GM18519 (cell line): Measurements from ENCODE around the gene SETDB1.
"Not testable (repeated sequence)": the region's sequence is repeated elsewhere in the genome, so short reads cannot be mapped to it uniquely, and the experiment has no call there.

Experiments
- ATAC-seq: cut with Tn5 transposase; IDR thresholded peaks from one replicate; pipeline ENCODE4 v1.9.1; 2021; ENCODE audit warnings: mild to moderate bottlenecking, moderate library complexity; ENCODE audit not compliant: unreplicated experiment, low FRiP score

The SETDB1 gene

GRCh38 chr1:150928286-150928685, 2.1 kb downstream of the SETDB1 start:
- no peak for ATAC-seq

GRCh38 chr1:150928775-150929174, 2.6 kb downstream of the SETDB1 start:
- ATAC-seq: not testable (repeated sequence)

GRCh38 chr1:150931773-150932172, 5.6 kb downstream of the SETDB1 start:
- ATAC-seq: no peak

- ATAC-seq: no peak
Observed at GRCh38 chr1:150944856-150945255, 18.7 kb downstream of the SETDB1 start.

- no peak for ATAC-seq
Observed at GRCh38 chr1:150954708-150955107, 28.5 kb downstream of the SETDB1 start.

- ATAC-seq: no peak
Observed at GRCh38 chr1:150955280-150955679, 29.1 kb downstream of the SETDB1 start.

GRCh38 chr1:150957666-150958065, 31.5 kb downstream of the SETDB1 start:
- ATAC-seq: no peak

- ATAC-seq: no peak
Observed at GRCh38 chr1:150960646-150961045, 34.5 kb downstream of the SETDB1 start.

- no peak for ATAC-seq
Observed at GRCh38 chr1:150961756-150962155, 35.6 kb downstream of the SETDB1 start.

- no peak for ATAC-seq
Observed at GRCh38 chr1:150963321-150964163, 37.4 kb downstream of the SETDB1 start.

GRCh38 chr1:150964164-150964489, 38.0 kb downstream of the SETDB1 start:
- ATAC-seq: no peak

GRCh38 chr1:150965605-150966004, 39.4 kb downstream of the SETDB1 start:
- no peak for ATAC-seq

- ATAC-seq: no peak
Observed at GRCh38 chr1:150966011-150966410, 39.8 kb downstream of the SETDB1 start.

- ATAC-seq: no peak
Observed at GRCh38 chr1:150967936-150968335, 41.8 kb downstream of the SETDB1 start.

- no peak for ATAC-seq
Observed at GRCh38 chr1:150968491-150968890, 42.3 kb downstream of the SETDB1 start.

GRCh38 chr1:150969626-150970025, 43.5 kb downstream of the SETDB1 start:
- no peak for ATAC-seq

GRCh38 chr1:150970808-150971582, 44.8 kb downstream of the SETDB1 start:
- no peak for ATAC-seq

- ATAC-seq: no peak
Observed at GRCh38 chr1:150971583-150972416, 45.6 kb downstream of the SETDB1 start.

- ATAC-seq: no peak
Observed at GRCh38 chr1:150972417-150972940, 46.3 kb downstream of the SETDB1 start.

GRCh38 chr1:150973258-150973835, 47.2 kb downstream of the SETDB1 start:
- ATAC-seq: no peak
